HepG2 (cell line): Measurements from ENCODE around the gene LYPLA2. TPM values are rescaled to one million over a fixed set of nuclear protein-coding genes. Genes with fewer than 3 reads are reported as not detected.
A peak's percentile ranks its signal among the peaks of the same experiment; 100 is the strongest.

Experiments used
- DNMT3B ChIP-seq: conservative IDR thresholded peaks from 2 replicates; pipeline ENCODE4 v1.6.1; 2016; ENCODE audit warnings: missing biosample characterization, control low read depth
- DR1 ChIP-seq: sonication (generic); formaldehyde crosslinking; IDR thresholded peaks from 2 replicates; pipeline ENCODE4 v1.8.0; 2021; ENCODE audit warnings: mild to moderate bottlenecking, missing genetic modification reagents, inconsistent platforms
- ELF1 ChIP-seq: sonication (generic); formaldehyde crosslinking; IDR thresholded peaks from 2 replicates; pipeline ENCODE4 v1.4.0; 2020; ENCODE audit warnings: missing genetic modification reagents
- FOSL2 ChIP-seq: sonication (generic); formaldehyde crosslinking; IDR thresholded peaks from 2 replicates; pipeline ENCODE4 v1.4.0; 2020; ENCODE audit warnings: missing genetic modification reagents
- FOXO1 ChIP-seq: sonication (generic); formaldehyde crosslinking; IDR thresholded peaks from 2 replicates; pipeline ENCODE4 v1.4.0; 2020; ENCODE audit warnings: missing genetic modification reagents
- GFI1 ChIP-seq: sonication (generic); formaldehyde crosslinking; IDR thresholded peaks from 2 replicates; pipeline ENCODE4 v1.5.0; 2020; ENCODE audit warnings: missing genetic modification reagents, mild to moderate bottlenecking, borderline replicate concordance
- HDAC1 ChIP-seq: sonication (generic); formaldehyde crosslinking; IDR thresholded peaks from 2 replicates; pipeline ENCODE4 v1.5.1; 2020; ENCODE audit warnings: mild to moderate bottlenecking, missing genetic modification reagents
- HNRNPUL1 ChIP-seq: fragments of 200-400 bp; formaldehyde crosslinking; IDR thresholded peaks from 2 replicates; pipeline ENCODE4 v1.6.1; 2017; ENCODE audit warnings: low read depth, mild to moderate bottlenecking, low read length, moderate library complexity
- IRF2 ChIP-seq: IDR thresholded peaks from 2 replicates; pipeline ENCODE4 v1.6.1; 2018; ENCODE audit warnings: missing genetic modification reagents, missing compliant biosample characterization
- JUNB ChIP-seq: sonication (generic); formaldehyde crosslinking; IDR thresholded peaks from 2 replicates; pipeline ENCODE4 v1.8.0; 2022; ENCODE audit warnings: missing genetic modification reagents, mild to moderate bottlenecking, borderline replicate concordance
- KDM2A ChIP-seq: sonication (generic); formaldehyde crosslinking; IDR thresholded peaks from 2 replicates; pipeline ENCODE4 v1.4.0; 2020; ENCODE audit warnings: low read depth, missing genetic modification reagents, borderline replicate concordance
- KLF6 ChIP-seq: IDR thresholded peaks from 2 replicates; pipeline ENCODE4 v1.8.0; 2016; ENCODE audit warnings: missing biosample characterization, missing genetic modification reagents
- MXD4 ChIP-seq: IDR thresholded peaks from 2 replicates; pipeline ENCODE4 v1.6.1; 2016; ENCODE audit warnings: mild to moderate bottlenecking, missing biosample characterization, missing genetic modification reagents
- MZF1 ChIP-seq: sonication (generic); formaldehyde crosslinking; IDR thresholded peaks from 2 replicates; pipeline ENCODE4 v1.8.1; 2023; ENCODE audit warnings: mild to moderate bottlenecking, missing genetic modification reagents, borderline replicate concordance
- NFKBIZ ChIP-seq: IDR thresholded peaks from 2 replicates; pipeline ENCODE4 v1.6.1; 2018; ENCODE audit warnings: missing genetic modification reagents, missing compliant biosample characterization
- POLR2A ChIP-seq, 2 experiments: IDR thresholded peaks; 2 replicates each; pipeline ENCODE4 v1.6.1; 2011; ENCODE audit warnings: low read depth in 2 of 2, low read length in 2 of 2, mild to moderate bottlenecking in 1 of 2, moderate library complexity in 1 of 2; ENCODE audit not compliant: insufficient read depth in 1 of 2
- SAP130 ChIP-seq: IDR thresholded peaks from 2 replicates; pipeline ENCODE4 v1.6.1; 2016; ENCODE audit warnings: low read depth
- SIN3A ChIP-seq: IDR thresholded peaks from 2 replicates; pipeline ENCODE4 v1.6.1; 2011; ENCODE audit warnings: low read depth, mild to moderate bottlenecking, control low read depth, low read length, borderline replicate concordance
- SRSF9 ChIP-seq: fragments of 200-400 bp; formaldehyde crosslinking; IDR thresholded peaks from 2 replicates; pipeline ENCODE4 v1.6.1; 2018; ENCODE audit warnings: borderline replicate concordance, mild to moderate bottlenecking, low read depth, low read length; ENCODE audit not compliant: insufficient read depth, poor library complexity, severe bottlenecking
- TAF1 ChIP-seq: sonication (generic); formaldehyde crosslinking; IDR thresholded peaks from 2 replicates; pipeline ENCODE4 v1.4.0; 2020; ENCODE audit warnings: missing genetic modification reagents
- TCF7L2 ChIP-seq: IDR thresholded peaks from 2 replicates; pipeline ENCODE4 v1.6.1; 2011; ENCODE audit warnings: mild to moderate bottlenecking, low read depth, low read length, moderate library complexity
- THAP11 ChIP-seq: IDR thresholded peaks from 2 replicates; pipeline ENCODE4 v1.6.1; 2016; ENCODE audit warnings: missing biosample characterization, missing genetic modification reagents
- U2AF1 ChIP-seq: fragments of 200-400 bp; formaldehyde crosslinking; optimal IDR thresholded peaks from 2 replicates; pipeline ENCODE3; 2017; ENCODE audit warnings: mild to moderate bottlenecking, low read depth, low read length
- UBTF ChIP-seq: sonication (generic); formaldehyde crosslinking; IDR thresholded peaks from 2 replicates; pipeline ENCODE4 v1.4.0; 2020; ENCODE audit warnings: mild to moderate bottlenecking, missing genetic modification reagents
- ZBTB8A ChIP-seq: sonication (generic); formaldehyde crosslinking; IDR thresholded peaks from 2 replicates; pipeline ENCODE4 v1.4.0; 2020; ENCODE audit warnings: mild to moderate bottlenecking, low read depth, missing genetic modification reagents, borderline replicate concordance
- ZFY ChIP-seq: sonication (generic); formaldehyde crosslinking; IDR thresholded peaks from 2 replicates; pipeline ENCODE4 v1.4.0; 2020; ENCODE audit warnings: missing genetic modification reagents
- ZNF552 ChIP-seq: sonication (generic); formaldehyde crosslinking; IDR thresholded peaks from 2 replicates; pipeline ENCODE4 v1.9.0; 2022; ENCODE audit warnings: missing genetic modification reagents, mild to moderate bottlenecking, borderline replicate concordance
- ZNF605 ChIP-seq: sonication (generic); formaldehyde crosslinking; IDR thresholded peaks from 2 replicates; pipeline ENCODE4 v1.8.0; 2022; ENCODE audit warnings: mild to moderate bottlenecking, missing genetic modification reagents
- polyA plus RNA-seq, 8 experiments: library from polyadenylated mRNA; depleted of rRNA in 3 of 8; stranded (reverse) in 7 of 8; unstranded in 1 of 8; fragments of >200 nt; fragmentation: Illumina TruSeq in 4 of 8; extraction: Trizol in 4 of 8; gene quantifications; 2 replicates each; pipeline versions ENCODE4 v1.2.1 to v1.2.3, GENCODE V29; 2011 to 2016; ENCODE audit warnings: low read depth in 4 of 8, missing spikeins in 1 of 8, mixed read lengths in 1 of 8; ENCODE audit not compliant: insufficient read depth in 1 of 8
- total RNA-seq, 5 experiments: library from RNA; depleted of rRNA; stranded (reverse); fragments of >200 nt; fragmentation: Illumina TruSeq; extraction: Trizol; gene quantifications; 2 replicates each; pipeline ENCODE4 v1.2.3, GENCODE V29; 2016; ENCODE audit warnings: low read depth in 1 of 5
- TF ChIP-seq, protein P1 (sequence below): conservative IDR thresholded peaks from 2 replicates; pipeline ENCODE4 v1.6.1; 2018; ENCODE audit warnings: missing genetic modification reagents

Gene LYPLA2
- total and polyA plus RNA-seq, 2 of the 13 experiments (the other 11 are each of a cell fraction or from before 2014, with no cell fraction given) = 72.1 to 73.2 TPM

DNA sequence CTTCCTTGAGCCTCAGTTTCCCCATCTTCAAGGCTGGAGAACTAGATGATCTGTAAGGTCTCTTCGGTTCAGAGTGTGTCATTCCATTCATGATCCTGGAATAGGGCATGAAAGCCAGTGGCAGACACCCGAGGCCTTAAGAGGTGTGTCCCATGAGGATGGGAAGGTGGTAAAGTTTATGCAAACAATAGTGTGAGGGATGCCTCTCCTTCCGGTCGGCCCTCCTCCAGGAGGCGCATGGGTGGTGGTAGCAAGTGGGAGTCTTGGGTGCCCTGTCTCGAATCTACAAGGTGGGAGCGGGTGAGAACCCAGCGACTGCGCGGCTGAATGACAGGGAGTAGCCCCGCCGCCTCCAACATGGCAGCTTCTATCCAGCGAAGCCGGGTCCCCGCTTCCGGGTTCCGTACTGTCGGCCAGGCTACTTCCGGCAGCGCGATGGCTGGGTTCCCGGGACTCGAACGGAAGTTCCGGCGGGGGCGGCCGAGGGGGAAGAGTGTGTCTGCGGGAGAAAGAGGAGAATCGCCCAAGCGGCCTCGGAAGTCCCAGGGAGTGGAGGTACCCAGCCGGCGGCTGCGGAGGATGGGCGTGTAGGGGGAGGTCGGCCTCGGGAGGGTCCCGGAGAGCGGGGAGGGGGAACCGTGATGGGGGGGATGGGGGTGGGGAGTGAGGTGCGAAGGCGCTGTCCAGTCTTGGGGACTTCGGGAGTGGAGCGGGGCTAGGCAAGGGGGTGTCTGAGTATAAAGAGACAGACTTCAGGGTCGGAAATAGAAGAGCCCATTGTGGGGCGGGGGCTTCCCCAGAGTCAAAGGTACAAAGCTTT is at the start of gene LYPLA2 (continued):
- peak; percentile 89 for TF ChIP-seq SIN3A
- no peak for TF ChIP-seq JUNB (CRISPR knock-in tag)
- TF ChIP-seq MXD4 (CRISPR knock-in tag) = peak; percentile 37; the same call in 1 of the 2 replicates
- 0 out of 2 replicates have a peak, but pooled peaks have one; percentile 28 for TF ChIP-seq FOSL2 (CRISPR knock-in tag)
- no peak for TF ChIP-seq MZF1
- TF ChIP-seq, protein P1, sequence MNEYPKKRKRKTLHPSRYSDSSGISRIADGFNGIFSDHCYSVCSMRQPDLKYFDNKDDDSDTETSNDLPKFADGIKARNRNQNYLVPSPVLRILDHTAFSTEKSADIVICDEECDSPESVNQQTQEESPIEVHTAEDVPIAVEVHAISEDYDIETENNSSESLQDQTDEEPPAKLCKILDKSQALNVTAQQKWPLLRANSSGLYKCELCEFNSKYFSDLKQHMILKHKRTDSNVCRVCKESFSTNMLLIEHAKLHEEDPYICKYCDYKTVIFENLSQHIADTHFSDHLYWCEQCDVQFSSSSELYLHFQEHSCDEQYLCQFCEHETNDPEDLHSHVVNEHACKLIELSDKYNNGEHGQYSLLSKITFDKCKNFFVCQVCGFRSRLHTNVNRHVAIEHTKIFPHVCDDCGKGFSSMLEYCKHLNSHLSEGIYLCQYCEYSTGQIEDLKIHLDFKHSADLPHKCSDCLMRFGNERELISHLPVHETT (CRISPR knock-in tag) = 0 out of 2 replicates have a peak, but pooled peaks have one; percentile 32
- peak; percentile 61; the same call in 1 of the 2 replicates for TF ChIP-seq TAF1 (CRISPR knock-in tag)
- peak in 1 of 2 experiments; percentile 47; a peak in 1 of 4 replicates for TF ChIP-seq POLR2A (IDR thresholded peaks at IDR 0.05; ENCODE audit: insufficient read depth in 1 of 2, low read depth in 2 of 2, low read length in 2 of 2)
- peak; percentile 9; the same call in 1 of the 2 replicates for TF ChIP-seq FOXO1 (CRISPR knock-in tag)
- TF ChIP-seq UBTF (CRISPR knock-in tag) = peak; percentile 59
- TF ChIP-seq ELF1 (CRISPR knock-in tag) = peak; percentile 99
- peak; percentile 72 for TF ChIP-seq U2AF1
- TF ChIP-seq KLF6 (CRISPR knock-in tag) = 0 out of 2 replicates have a peak, but pooled peaks have one; percentile 27
- TF ChIP-seq ZNF605 (CRISPR knock-in tag) = 0 out of 2 replicates have a peak, but pooled peaks have one; percentile 14
- TF ChIP-seq THAP11 (CRISPR knock-in tag) = peak; percentile 88
- TF ChIP-seq KDM2A (CRISPR knock-in tag) = peak; percentile 91
- peak; percentile 36; the same call in 1 of the 2 replicates for TF ChIP-seq ZFY (CRISPR knock-in tag)
- TF ChIP-seq HDAC1 (CRISPR knock-in tag) = peak; percentile 86
- TF ChIP-seq SAP130 = peak; percentile 94
- TF ChIP-seq ZNF552 (CRISPR knock-in tag) = peak; percentile 69; the same call in 1 of the 2 replicates
- no peak for TF ChIP-seq DNMT3B (CRISPR knock-in tag)
- TF ChIP-seq SRSF9 = no peak
- 0 out of 2 replicates have a peak, but pooled peaks have one; percentile 23 for TF ChIP-seq DR1 (CRISPR knock-in tag)
- no peak for TF ChIP-seq HNRNPUL1
- TF ChIP-seq ZBTB8A (CRISPR knock-in tag) = no peak
- 0 out of 2 replicates have a peak, but pooled peaks have one; percentile 24 for TF ChIP-seq NFKBIZ (CRISPR knock-in tag)
- peak; percentile 75 for TF ChIP-seq IRF2 (CRISPR knock-in tag)
- TF ChIP-seq GFI1 (CRISPR knock-in tag) = peak; percentile 13; the same call in 1 of the 2 replicates
- TF ChIP-seq TCF7L2 = no peak
